Caco-2 (cell line): Measurements from ENCODE around the gene TNRC6B. TPM values are rescaled to one million over a fixed set of nuclear protein-coding genes. Genes with fewer than 3 reads are reported as not detected.

Source experiments
- BruUV-seq: library from RNA; stranded (reverse); fragments of 400-500 nt; replicated peaks from 2 replicates; lab custom pipeline; 2021; lab: Mats Ljungman, UMichigan
- CTCF ChIA-PET: fragments of 300-600 bp; sonication (Branson Sonifier 250); formaldehyde crosslinking; loops from one replicate; lab custom pipeline; 2022; ENCODE audit warnings: antibody characterized with exemption; lab: Charles Lee
- POLR2A ChIA-PET: fragments of 300-600 bp; sonication (Branson Sonifier 250); formaldehyde crosslinking; loops from one replicate; lab custom pipeline; 2022; ENCODE audit warnings: antibody characterized with exemption; lab: Charles Lee
- DNase-seq, 2 experiments: peaks; one replicate each; pipeline versions ENCODE4 v3.0.0 to v3.0.0-alpha.2; 2020 to 2022
- H3K27me3 ChIP-seq: replicated peaks from 2 replicates; pipeline ENCODE4 v1.6.0; 2011; ENCODE audit warnings: low read length; ENCODE audit not compliant: control insufficient read depth, insufficient read depth
- H3K36me3 ChIP-seq: 2 replicates; pipeline ENCODE4 v1.5.1; 2011; ENCODE audit warnings: low read length; ENCODE audit not compliant: control insufficient read depth, insufficient read depth
- H3K4me1 ChIP-seq: fragments of 250-450 bp; sonication (Bioruptor Pico); 2 replicates; pipeline ENCODE4 v1.5.1; 2020; ENCODE audit warnings: mild to moderate bottlenecking
- H3K4me3 ChIP-seq: 2 replicates; pipeline ENCODE4 v1.5.1; 2011; ENCODE audit warnings: low read depth, mild to moderate bottlenecking, control low read depth, low read length
- H3K9me3 ChIP-seq: fragments of 250-450 bp; sonication (Bioruptor Pico); 2 replicates; pipeline ENCODE4 v1.5.1; 2020; ENCODE audit warnings: mild to moderate bottlenecking, moderate library complexity
- H3K27ac Mint-ChIP-seq: one replicate; pipeline ENCODE4 v1.8.0; 2022; ENCODE audit warnings: mixed read lengths; ENCODE audit not compliant: unreplicated experiment
- H3K27me3 Mint-ChIP-seq: one replicate; pipeline ENCODE4 v1.8.0; 2022; ENCODE audit warnings: mixed read lengths; ENCODE audit not compliant: insufficient read depth, unreplicated experiment
- H3K36me3 Mint-ChIP-seq: one replicate; pipeline ENCODE4 v1.8.0; 2022; ENCODE audit warnings: mild to moderate bottlenecking, mixed read lengths; ENCODE audit not compliant: insufficient read depth, unreplicated experiment
- H3K4me1 Mint-ChIP-seq: one replicate; pipeline ENCODE4 v1.8.0; 2022; ENCODE audit warnings: low read depth, mixed read lengths; ENCODE audit not compliant: unreplicated experiment
- H3K4me3 Mint-ChIP-seq: one replicate; pipeline ENCODE4 v1.8.0; 2022; ENCODE audit warnings: mild to moderate bottlenecking, moderate library complexity, mixed read lengths; ENCODE audit not compliant: unreplicated experiment
- H3K9me3 Mint-ChIP-seq: one replicate; pipeline ENCODE4 v1.8.0; 2022; ENCODE audit warnings: mixed read lengths; ENCODE audit not compliant: unreplicated experiment
- CTCF ChIP-seq, 2 experiments: fragments of 200-600 bp in 1 of 2; IDR thresholded peaks; 1 replicate in 1 of 2; 2 replicates in 1 of 2; pipeline versions ENCODE4 v1.5.1 to v1.8.0; 2011 to 2022; ENCODE audit warnings: antibody characterized with exemption in 1 of 2, control low read depth in 1 of 2, inconsistent platforms in 1 of 2, low read depth in 1 of 2, low read length in 1 of 2, mild to moderate bottlenecking in 1 of 2, moderate library complexity in 1 of 2; ENCODE audit not compliant: insufficient read depth in 1 of 2, severe bottlenecking in 1 of 2, unreplicated experiment in 1 of 2
- intact Hi-C: fragments of 100-400 bp; cut with micrococcal nuclease; formaldehyde crosslinking; loops from one replicate; pipeline ENCODE4 v1.10.0; 2022; ENCODE audit not compliant: unreplicated experiment
- total RNA-seq: library from RNA; stranded (reverse); gene quantifications from 2 replicates; pipeline ENCODE4 v1.2.3, GENCODE V29; 2022

TNRC6B gene
- total RNA-seq, 1 experiment from 2014 or later, result 23.5 TPM

- no TSS peak for BruUV-seq
- H3K36me3 ChIP-seq, result no peaks in the 10 kb centered on the region
- intact Hi-C loops, result loop anchor here (2.0 to 10.0 kb wide), 2 partner anchors 24 to 152 kb away; partner anchors contain the start of gene SGSM3
- peaks cover 9% of the 10 kb centered on the region for H3K4me1 Mint-ChIP-seq
- no peaks in the 10 kb centered on the region for H3K9me3 Mint-ChIP-seq
- no peaks in the 10 kb centered on the region for H3K27me3 Mint-ChIP-seq
- peaks cover 9% of the 10 kb centered on the region for H3K4me1 ChIP-seq
- H3K4me3 Mint-ChIP-seq, result peak within 1 kb of the TSS; percentile 95
- peak; percentile 87 to 91 for DNase-seq
- H3K27ac Mint-ChIP-seq, result peak within 1 kb of the TSS; percentile 93
- peaks cover 48% of the 10 kb centered on the region for H3K36me3 Mint-ChIP-seq
- ChIA-PET POLR2A (interaction anchor here (0.6 kb wide), 1 partner anchor 185 kb away, joined by 4 read pairs; no protein-coding TSS in a partner anchor), CTCF (no interaction called here)
- peak within 1 kb of the TSS; percentile 90 for H3K4me3 ChIP-seq
- no peaks in the 10 kb centered on the region for H3K27me3 ChIP-seq
- no peaks in the 10 kb centered on the region for H3K9me3 ChIP-seq
- TF ChIP-seq CTCF (IDR thresholded peaks at IDR 0.05; ENCODE audit: insufficient read depth in 1 of 2, low read depth in 1 of 2, low read length in 1 of 2, severe bottlenecking in 1 of 2, unreplicated experiment in 1 of 2), result no peak
Observed at GRCh38 chr22:40346185-40347118, 168.7 kb downstream of the TNRC6B start, which contains the start of gene ADSL. Gene ADSL, plus strand, starts transcription at chr22:40346500. Its CDS starts 59 bp downstream, at chr22:40346559.

- peaks cover 51% of the 10 kb centered on the region for H3K36me3 Mint-ChIP-seq
- TSS peak; percentile 54 for BruUV-seq
- ChIA-PET CTCF (interaction anchor here (0.7 to 0.9 kb wide), 2 partner anchors 23 to 308 kb away, joined by 3 read pairs; partner anchors contain the start of gene SGSM3), POLR2A (no interaction called here)
- peaks cover 9% of the 10 kb centered on the region for H3K4me1 Mint-ChIP-seq
- no peaks in the 10 kb centered on the region for H3K9me3 Mint-ChIP-seq
- no peaks in the 10 kb centered on the region for H3K27me3 ChIP-seq
- intact Hi-C loops, result loop anchor here (2.0 to 10.0 kb wide), 2 partner anchors 24 to 152 kb away; partner anchors contain the start of gene SGSM3
- H3K4me3 Mint-ChIP-seq, result peak overlapping the region; percentile 95
- peaks cover 9% of the 10 kb centered on the region for H3K4me1 ChIP-seq
- H3K36me3 ChIP-seq, result no peaks in the 10 kb centered on the region; the same call in 1 of the 2 replicates
- H3K27ac Mint-ChIP-seq, result peak overlapping the region; percentile 93
- peak overlapping the region; percentile 90 for H3K4me3 ChIP-seq
- no peaks in the 10 kb centered on the region for H3K9me3 ChIP-seq
- H3K27me3 Mint-ChIP-seq, result no peaks in the 10 kb centered on the region
- no peak for DNase-seq
- no peak for TF ChIP-seq CTCF (IDR thresholded peaks at IDR 0.05; ENCODE audit: insufficient read depth in 1 of 2, low read depth in 1 of 2, low read length in 1 of 2, severe bottlenecking in 1 of 2, unreplicated experiment in 1 of 2)
Observed at GRCh38 chr22:40347300-40347699, 169.6 kb downstream of the TNRC6B start.

GRCh38 chr22:40348025-40348658 lies 170.4 kb downstream of the TNRC6B start:
- intact Hi-C loops, result loop anchor here (1.0 to 10.0 kb wide), 2 partner anchors 153 to 303 kb away; no protein-coding TSS in a partner anchor
- H3K9me3 Mint-ChIP-seq, result no peaks in the 10 kb centered on the region
- peaks cover 9% of the 10 kb centered on the region for H3K4me1 Mint-ChIP-seq
- CTCF ChIA-PET, result interaction anchor here (0.7 to 0.9 kb wide), 2 partner anchors 22 to 309 kb away, joined by 3 read pairs; partner anchors contain the start of gene SGSM3
- Histone ChIP-seq H3K36me3 (no peaks in the 10 kb centered on the region; the same call in 1 of the 2 replicates), H3K4me3 (no peak overlapping the region), H3K4me1 (peaks cover 9% of the 10 kb centered on the region), H3K9me3 (no peaks in the 10 kb centered on the region), H3K27me3 (no peaks in the 10 kb centered on the region)
- no peaks in the 10 kb centered on the region for H3K27me3 Mint-ChIP-seq
- peak; percentile 64 to 82 for TF ChIP-seq CTCF (IDR thresholded peaks at IDR 0.05; ENCODE audit: insufficient read depth in 1 of 2, low read depth in 1 of 2, low read length in 1 of 2, severe bottlenecking in 1 of 2, unreplicated experiment in 1 of 2)
- H3K27ac Mint-ChIP-seq, result no peak overlapping the region
- DNase-seq, result peak in 1 of 2 experiments; percentile 48
- BruUV-seq, result no TSS peak
- peak overlapping the region; percentile 95 for H3K4me3 Mint-ChIP-seq
- POLR2A ChIA-PET, result no interaction called here
- peaks cover 58% of the 10 kb centered on the region for H3K36me3 Mint-ChIP-seq
